ENCODE data around the gene PCNT.
"Not testable (repeated sequence)": the region's sequence is repeated elsewhere in the genome, so short reads cannot be mapped to it uniquely, and the experiment has no call there.

The PCNT gene

GRCh38 chr21:46426313-46427046 lies 102.5 kb downstream of the PCNT start:
- DNase-seq (ENCODE audit: low read depth) = no peak

DNA sequence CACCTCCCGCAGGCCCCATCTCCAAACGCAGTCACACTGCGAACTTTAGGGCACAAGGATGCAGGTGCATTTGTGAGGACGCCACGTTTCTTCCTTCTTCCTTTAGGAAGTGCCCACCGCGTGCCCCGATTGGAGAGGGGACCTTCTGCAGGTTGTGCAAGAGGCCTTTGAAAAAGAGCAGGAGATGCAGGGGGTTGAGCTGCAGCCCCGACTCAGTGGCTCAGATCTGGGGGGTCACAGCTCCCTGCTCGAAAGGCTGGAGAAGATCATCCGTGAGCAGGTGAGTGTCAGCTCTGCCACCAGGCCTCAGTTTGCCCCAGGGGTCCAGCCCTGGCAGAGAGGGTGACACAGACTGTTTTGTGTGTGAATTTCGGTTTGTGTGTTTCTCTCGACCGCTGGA lies 103.6 kb downstream of the PCNT start:
- no peak for DNase-seq (ENCODE audit: low read depth)

GRCh38 chr21:46428286-46428685 lies 104.3 kb downstream of the PCNT start:
- no peak for DNase-seq (ENCODE audit: low read depth)

- no peak for DNase-seq (ENCODE audit: low read depth)
Observed at GRCh38 chr21:46428987-46429710, 105.2 kb downstream of the PCNT start.

DNA sequence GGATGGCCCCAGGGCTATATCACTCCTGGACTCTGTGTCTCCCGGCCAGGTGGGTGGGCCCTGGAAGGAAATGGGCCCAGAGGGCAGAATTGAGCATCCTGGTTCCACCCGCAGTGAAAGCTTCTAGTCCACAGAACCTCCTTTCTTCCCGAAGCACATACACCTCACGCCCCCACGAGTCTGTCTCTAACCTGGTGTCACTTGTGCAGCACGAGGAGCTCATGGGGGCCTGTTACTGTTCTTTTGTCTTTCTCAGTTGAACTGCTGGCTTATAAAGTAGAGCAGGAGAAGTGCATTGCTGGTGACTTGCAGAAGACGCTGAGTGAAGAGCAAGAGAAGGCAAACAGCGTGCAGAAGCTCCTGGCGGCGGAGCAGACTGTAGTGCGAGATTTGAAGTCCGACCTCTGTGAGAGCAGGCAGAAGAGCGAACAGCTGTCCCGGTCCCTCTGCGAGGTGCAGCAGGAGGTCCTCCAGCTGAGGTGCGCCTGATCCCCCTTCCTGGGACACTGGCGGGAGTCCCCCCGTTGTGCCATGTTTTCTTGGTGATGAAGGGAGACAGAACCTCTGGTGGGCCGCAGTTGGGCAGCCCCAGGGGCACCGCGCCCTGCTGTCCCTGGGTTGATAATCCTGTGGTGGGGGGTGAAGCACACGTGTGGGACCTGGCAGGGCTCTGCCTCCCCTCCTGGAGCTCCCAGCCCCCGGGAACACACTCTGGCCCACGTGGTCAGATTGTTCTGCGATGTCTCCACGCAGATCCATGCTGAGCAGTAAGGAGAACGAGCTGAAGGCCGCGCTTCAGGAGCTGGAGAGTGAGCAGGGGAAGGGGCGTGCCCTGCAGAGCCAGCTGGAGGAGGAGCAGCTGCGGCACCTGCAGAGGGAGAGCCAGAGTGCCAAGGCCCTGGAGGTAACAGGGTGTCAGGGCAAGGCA lies 106.1 kb downstream of the PCNT start:
- DNase-seq (ENCODE audit: low read depth) = no peak

- no peak for DNase-seq (ENCODE audit: low read depth)
Observed at GRCh38 chr21:46431448-46431847, 107.5 kb downstream of the PCNT start.

DNA sequence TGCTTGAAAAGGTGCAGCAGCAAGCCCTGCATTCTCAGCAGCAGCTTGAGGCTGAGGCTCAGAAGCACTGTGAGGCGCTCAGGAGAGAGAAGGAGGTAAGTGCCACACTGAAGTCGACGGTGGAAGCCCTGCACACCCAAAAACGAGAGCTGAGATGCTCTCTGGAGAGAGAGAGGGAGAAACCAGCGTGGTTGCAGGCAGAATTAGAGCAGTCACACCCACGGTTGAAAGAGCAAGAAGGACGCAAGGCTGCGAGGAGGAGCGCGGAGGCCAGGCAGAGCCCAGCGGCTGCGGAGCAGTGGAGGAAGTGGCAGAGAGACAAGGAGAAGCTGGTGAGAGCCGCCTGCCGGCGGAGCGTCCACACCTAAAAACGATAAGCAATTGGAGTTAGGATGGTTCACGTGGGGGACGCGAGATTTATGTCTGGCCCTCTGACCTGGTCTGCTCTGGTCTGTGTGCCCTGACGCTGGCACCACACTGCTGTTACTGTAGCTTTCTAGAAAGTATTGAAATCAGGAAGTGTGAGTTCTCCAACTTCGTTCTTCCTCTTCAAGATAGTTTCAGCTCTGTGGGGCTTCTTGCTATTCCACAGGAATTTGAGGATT lies 108.0 kb downstream of the PCNT start:
- DNase-seq (ENCODE audit: low read depth) = no peak

DNA sequence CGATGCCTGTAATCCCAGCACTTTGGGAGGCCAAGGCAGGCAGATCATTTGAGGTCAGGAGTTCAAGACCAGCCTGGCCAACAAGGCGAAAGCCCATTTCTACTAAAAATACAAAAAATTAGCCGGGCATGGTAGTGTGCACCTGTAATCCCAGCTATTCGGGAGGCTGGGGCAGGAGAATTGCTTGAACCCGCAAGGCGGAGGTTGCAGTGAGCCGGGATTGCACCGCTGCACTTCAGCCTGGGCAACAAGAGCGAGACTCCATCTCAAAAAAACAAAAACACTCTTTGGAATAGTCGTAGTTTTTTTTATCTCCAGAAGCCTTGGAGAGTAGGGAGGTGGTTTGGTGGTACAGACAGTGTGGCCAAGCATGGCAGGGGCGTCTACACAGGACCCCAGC lies 109.2 kb downstream of the PCNT start:
- not testable (repeated sequence) for DNase-seq (ENCODE audit: low read depth)

GRCh38 chr21:46434322-46434958 lies 110.5 kb downstream of the PCNT start:
- DNase-seq (ENCODE audit: low read depth) = no peak

GRCh38 chr21:46435786-46436227 lies 111.9 kb downstream of the PCNT start:
- DNase-seq (ENCODE audit: low read depth) = no peak

GRCh38 chr21:46436621-46437020 lies 112.7 kb downstream of the PCNT start:
- no peak for DNase-seq (ENCODE audit: low read depth)

- DNase-seq (ENCODE audit: low read depth) = no peak
Observed at GRCh38 chr21:46437096-46437498, 113.1 kb downstream of the PCNT start.

GRCh38 chr21:46437511-46437910 lies 113.6 kb downstream of the PCNT start:
- no peak for DNase-seq (ENCODE audit: low read depth)

DNA sequence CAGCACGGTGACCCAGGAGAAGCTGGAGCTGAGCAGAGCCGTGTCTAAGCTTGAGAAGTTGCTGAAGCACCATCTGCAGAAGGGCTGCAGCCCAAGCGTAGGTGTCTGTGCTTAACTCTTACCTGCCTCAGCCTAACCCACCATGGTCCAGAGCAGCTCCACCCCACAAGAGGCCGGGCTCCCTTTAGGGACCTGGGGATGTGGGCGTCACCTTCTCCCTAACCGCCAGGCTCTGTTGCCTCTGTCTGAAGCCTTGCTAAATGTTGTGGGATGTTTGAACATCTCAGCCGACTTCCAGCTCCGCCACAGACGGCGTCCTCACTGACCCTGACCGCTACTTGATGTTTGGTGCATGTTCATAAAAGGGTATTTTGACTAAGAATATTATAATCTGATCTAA lies 114.3 kb downstream of the PCNT start:
- no peak for DNase-seq (ENCODE audit: low read depth)

DNA sequence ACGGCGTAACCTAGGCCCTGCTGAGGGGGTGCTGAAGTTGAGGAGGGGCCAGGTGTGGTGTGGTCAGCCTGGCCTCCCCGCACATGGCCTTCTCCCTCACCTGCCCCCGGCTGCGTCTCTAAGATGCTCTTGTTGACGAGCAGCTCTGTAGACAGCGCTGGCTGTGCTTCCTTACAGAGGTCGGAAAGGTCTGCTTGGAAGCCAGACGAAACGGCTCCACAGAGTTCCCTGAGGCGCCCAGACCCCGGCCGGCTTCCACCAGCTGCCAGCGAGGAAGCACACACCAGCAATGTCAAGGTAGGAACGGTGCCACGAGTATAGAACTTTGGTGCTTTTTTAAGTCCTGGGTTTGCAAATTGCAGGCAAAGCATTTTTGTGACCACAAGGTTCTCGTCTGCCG lies 116.0 kb downstream of the PCNT start:
- no peak for DNase-seq (ENCODE audit: low read depth)

GRCh38 chr21:46441331-46441730 lies 117.4 kb downstream of the PCNT start:
- no peak for DNase-seq (ENCODE audit: low read depth)

GRCh38 chr21:46441961-46442498 lies 118.1 kb downstream of the PCNT start:
- no peak for DNase-seq (ENCODE audit: low read depth)

- no peak for DNase-seq (ENCODE audit: low read depth)
Observed at GRCh38 chr21:46442938-46443337, 119.0 kb downstream of the PCNT start.

DNA sequence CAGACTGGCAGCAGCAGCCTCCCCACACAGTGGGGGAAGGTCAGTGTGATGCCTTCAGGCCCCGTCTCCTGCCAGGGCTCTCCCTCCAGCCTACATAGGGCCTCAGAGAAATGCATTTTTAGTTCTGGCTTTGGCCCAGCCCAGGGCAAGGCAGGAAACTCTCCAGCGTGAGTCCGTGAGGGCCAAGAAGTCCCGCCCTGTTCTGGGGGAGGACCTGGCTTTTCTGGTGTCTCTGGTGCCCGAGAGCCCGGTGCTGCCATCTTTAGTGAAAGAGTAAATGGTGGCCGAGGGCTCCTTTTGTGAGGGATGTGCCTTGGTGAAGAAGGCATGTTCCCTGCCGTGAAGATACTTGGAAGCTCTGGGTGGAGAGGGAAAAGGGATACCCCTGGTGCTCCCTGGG lies 120.0 kb downstream of the PCNT start:
- no peak for DNase-seq (ENCODE audit: low read depth)

- no peak for DNase-seq (ENCODE audit: low read depth)
Observed at GRCh38 chr21:46448108-46448507, 124.2 kb downstream of the PCNT start.

- not testable (repeated sequence) for DNase-seq (ENCODE audit: low read depth)
Observed at GRCh38 chr21:46448855-46449254, 124.9 kb downstream of the PCNT start.
